GM10248 (cell line): Measurements from ENCODE around the gene CLEC16A.

Experiments used
- CTCF ChIA-PET: fragments of 300-600 bp; sonication (Branson Sonifier 250); formaldehyde crosslinking; extraction: SDS; loops from one replicate; lab custom pipeline; 2021; ENCODE audit warnings: antibody characterized with exemption; lab: Yijun Ruan, JAX
- POLR2A ChIA-PET: fragments of 350-650 bp; sonication (Branson Sonifier 250); formaldehyde crosslinking; extraction: SDS; loops from one replicate; lab custom pipeline; 2020; ENCODE audit warnings: antibody characterized with exemption; lab: Yijun Ruan, JAX
- DNase-seq: peaks from one replicate; pipeline ENCODE4 v3.0.0; 2012; ENCODE audit errors: extremely low spot score
- TF ChIP-seq, protein P1 (sequence below): IDR thresholded peaks from 2 replicates; pipeline ENCODE4 v1.5.1; 2012; ENCODE audit warnings: mild to moderate bottlenecking, low read depth; ENCODE audit errors: extremely low read depth, missing control alignments, control extremely low read depth

Gene CLEC16A

DNA sequence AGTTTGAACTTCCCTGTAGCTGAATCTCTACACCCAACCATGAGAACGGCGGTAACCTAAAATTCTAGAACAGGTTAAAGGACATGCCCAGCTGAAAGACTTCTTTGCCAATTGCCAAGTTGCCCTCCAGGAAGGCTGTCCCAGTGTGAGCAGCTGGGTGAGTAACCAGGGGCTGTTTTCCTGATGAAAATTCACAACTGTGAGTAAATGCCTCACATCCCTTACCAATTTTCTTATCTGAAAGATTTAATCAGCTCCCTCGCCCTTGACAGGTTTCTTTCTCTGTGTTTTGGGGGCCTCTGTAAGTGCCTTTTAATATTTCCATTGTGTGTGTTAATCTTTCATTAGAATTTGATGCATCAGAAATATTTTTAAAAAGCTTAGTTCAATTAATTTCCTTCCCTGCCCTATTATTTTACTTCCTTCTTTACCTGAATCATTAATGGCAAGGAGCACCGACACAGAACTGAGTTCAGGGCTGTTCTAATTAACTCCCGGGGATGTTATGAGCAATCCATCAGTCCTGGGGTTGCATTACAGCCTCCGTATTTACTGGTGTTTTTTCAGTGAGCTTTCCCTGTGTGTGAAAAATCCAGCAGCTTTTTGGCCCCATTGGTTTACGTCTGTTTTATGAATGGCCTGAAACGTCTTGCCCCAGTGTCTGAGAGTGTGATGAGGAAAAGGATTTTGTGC lies 152.9 kb downstream of the CLEC16A start:
- POLR2A ChIA-PET: interaction anchor here (1.2 to 1.6 kb wide), 2 partner anchors 10 to 158 kb away, joined by 4 to 5 read pairs; no protein-coding TSS in a partner anchor
- CTCF ChIA-PET: interaction anchor here (0.9 to 1.6 kb wide), 4 partner anchors 9 to 158 kb away, joined by 3 to 4 read pairs (median 4); no protein-coding TSS in a partner anchor
- no peak for DNase-seq

DNA sequence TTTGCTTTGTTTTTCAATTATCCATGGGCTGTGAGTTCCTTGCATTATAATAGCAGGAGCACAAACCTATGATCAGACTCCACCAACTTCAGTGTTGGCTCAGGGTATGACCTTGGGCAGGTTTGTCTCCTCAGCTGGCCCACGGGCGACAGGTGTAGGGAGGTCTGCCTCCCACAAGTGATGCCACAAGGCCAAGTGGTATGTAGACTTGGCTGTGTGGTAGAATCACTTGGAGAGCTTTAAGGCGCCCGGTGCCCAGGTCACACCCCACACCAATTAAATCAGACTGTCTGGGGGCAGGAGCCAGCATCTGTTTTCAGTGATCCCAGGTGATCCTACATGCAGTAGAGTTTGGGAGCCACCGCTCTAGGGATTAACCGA lies 153.4 kb downstream of the CLEC16A start:
- TF ChIP-seq, protein P1, sequence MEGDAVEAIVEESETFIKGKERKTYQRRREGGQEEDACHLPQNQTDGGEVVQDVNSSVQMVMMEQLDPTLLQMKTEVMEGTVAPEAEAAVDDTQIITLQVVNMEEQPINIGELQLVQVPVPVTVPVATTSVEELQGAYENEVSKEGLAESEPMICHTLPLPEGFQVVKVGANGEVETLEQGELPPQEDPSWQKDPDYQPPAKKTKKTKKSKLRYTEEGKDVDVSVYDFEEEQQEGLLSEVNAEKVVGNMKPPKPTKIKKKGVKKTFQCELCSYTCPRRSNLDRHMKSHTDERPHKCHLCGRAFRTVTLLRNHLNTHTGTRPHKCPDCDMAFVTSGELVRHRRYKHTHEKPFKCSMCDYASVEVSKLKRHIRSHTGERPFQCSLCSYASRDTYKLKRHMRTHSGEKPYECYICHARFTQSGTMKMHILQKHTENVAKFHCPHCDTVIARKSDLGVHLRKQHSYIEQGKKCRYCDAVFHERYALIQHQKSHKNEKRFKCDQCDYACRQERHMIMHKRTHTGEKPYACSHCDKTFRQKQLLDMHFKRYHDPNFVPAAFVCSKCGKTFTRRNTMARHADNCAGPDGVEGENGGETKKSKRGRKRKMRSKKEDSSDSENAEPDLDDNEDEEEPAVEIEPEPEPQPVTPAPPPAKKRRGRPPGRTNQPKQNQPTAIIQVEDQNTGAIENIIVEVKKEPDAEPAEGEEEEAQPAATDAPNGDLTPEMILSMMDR: no peak
- ChIA-PET POLR2A (interaction anchor here (1.2 to 1.6 kb wide), 2 partner anchors 10 to 157 kb away, joined by 4 to 5 read pairs; no protein-coding TSS in a partner anchor), CTCF (interaction anchor here (0.9 to 1.6 kb wide), 4 partner anchors 9 to 158 kb away, joined by 3 to 4 read pairs (median 4); no protein-coding TSS in a partner anchor)
- no peak for DNase-seq

More for the DNA sequence above, 152.9 kb downstream of the CLEC16A start:
- TF ChIP-seq, protein P1: no peak

DNA sequence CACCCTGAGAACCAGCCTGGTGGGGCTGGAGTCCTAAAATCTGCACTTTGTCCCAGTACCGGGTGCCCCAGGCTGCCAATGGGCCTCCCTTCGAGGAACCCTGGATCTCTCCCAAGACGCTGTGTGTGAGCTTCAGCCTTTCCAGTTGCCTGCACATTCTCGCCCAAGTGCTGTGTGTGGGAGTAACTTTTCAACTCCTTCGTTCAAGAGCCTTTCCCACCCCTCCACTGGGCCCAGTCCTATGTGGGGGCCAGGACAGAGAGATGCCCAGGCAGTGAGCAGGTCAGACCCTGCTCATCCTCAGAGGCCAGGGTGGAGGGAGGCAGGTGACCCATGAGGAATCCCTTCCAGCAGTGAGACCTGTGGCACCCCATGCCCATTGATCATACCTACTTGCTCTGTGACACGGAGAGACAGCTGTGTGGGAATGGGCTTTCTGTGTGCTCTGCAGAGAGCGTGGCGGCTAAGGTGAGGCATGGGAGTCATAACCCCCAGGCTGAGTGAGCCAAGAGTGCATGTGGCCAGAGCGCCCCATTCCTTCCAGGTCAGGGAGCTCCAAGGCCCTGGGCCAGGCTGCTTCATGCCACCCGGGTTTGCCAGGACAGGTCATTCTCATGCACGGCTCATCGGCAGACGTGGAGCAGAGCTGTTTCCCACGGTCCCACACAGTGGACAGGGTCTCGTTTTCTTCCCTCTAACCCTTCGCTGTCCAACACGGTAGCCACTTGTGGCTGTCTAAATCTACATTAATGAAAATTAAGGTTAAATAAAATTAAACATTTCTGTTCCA lies 154.4 kb downstream of the CLEC16A start:
- no peak for DNase-seq
- TF ChIP-seq, protein P1: no peak
- POLR2A ChIA-PET: no interaction called here
- CTCF ChIA-PET: interaction anchor here (0.8 to 1.1 kb wide), 3 partner anchors 10 to 135 kb away, joined by 3 read pairs; no protein-coding TSS in a partner anchor

DNA sequence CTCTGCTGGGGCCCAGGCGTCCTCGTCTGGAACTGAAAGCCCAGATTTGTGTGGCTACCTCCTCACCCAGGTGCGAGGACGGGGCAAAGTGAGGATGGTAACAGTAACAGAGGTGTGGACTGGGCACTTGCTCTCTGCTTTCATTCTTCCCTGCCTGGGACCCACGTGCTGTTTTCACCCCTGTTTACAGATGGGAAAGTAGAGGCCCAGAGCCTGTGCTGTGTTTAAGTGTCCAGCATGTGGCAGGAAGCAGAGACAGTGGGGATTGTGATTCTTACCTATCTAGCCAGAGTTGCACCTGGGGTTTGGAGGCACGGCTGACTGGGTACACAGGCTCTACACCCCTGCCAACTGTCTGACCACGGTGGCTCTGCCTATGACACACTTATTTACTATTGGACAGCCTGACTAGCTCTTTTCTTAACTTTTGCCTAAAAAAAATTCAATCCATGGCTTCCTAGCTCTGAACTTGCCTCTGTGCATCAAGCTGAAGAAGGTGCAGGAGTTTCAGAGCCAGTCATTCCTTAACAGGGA lies 155.4 kb downstream of the CLEC16A start:
- DNase-seq: no peak
- ChIA-PET POLR2A (interaction anchor here (0.7 to 0.9 kb wide), 2 partner anchors 155 to 156 kb away, joined by 4 read pairs; partner anchors contain the start of genes CLEC16A and SOCS1), CTCF (interaction anchor here (0.6 to 2.6 kb wide), 11 partner anchors 10 to 256 kb away, joined by 3 to 5 read pairs (median 3); no protein-coding TSS in a partner anchor)
- TF ChIP-seq, protein P1: no peak

DNA sequence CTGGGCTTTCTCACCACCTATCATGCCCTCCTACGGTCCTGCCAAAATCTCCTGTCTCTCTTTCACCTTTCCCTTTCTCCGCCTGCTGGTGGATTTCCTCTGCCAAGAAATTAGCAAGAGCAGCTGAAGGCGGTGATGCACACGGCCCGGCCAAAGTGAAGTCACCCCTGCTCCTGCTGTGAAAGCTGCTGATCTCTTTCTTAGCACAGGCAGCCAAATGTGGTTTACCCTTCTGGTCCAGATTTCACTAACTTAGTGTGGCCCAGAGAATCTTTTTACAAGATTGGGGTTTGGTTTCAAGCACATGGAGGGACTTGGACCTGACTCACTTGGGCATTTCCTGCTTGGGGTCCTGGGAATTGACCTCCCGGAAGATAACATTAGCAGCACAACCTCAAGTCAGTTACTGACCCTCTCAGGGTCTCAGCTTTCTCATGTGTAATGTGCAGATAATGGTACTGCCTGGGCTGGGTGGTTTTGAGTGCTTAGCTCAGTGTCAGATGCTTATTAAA lies 155.9 kb downstream of the CLEC16A start:
- peak; percentile 68 for DNase-seq
- ChIA-PET POLR2A (interaction anchor here (0.7 to 0.9 kb wide), 2 partner anchors 155 to 156 kb away, joined by 4 read pairs; partner anchors contain the start of genes CLEC16A and SOCS1), CTCF (interaction anchor here (0.7 to 2.6 kb wide), 12 partner anchors 9 to 137 kb away, joined by 3 to 5 read pairs (median 3); no protein-coding TSS in a partner anchor)
- TF ChIP-seq, protein P1: no peak
